Measurements from ENCODE around the gene E2F2.
"Not testable (repeated sequence)": the region's sequence is repeated elsewhere in the genome, so short reads cannot be mapped to it uniquely, and the experiment has no call there.

E2F2 gene

GRCh38 chr1:23525558-23526250, 5.3 kb downstream of the E2F2 start:
- DNase-seq (ENCODE audit: insufficient read length, low spot score): no peak
- peak; percentile 86 for FAIRE-seq

DNA sequence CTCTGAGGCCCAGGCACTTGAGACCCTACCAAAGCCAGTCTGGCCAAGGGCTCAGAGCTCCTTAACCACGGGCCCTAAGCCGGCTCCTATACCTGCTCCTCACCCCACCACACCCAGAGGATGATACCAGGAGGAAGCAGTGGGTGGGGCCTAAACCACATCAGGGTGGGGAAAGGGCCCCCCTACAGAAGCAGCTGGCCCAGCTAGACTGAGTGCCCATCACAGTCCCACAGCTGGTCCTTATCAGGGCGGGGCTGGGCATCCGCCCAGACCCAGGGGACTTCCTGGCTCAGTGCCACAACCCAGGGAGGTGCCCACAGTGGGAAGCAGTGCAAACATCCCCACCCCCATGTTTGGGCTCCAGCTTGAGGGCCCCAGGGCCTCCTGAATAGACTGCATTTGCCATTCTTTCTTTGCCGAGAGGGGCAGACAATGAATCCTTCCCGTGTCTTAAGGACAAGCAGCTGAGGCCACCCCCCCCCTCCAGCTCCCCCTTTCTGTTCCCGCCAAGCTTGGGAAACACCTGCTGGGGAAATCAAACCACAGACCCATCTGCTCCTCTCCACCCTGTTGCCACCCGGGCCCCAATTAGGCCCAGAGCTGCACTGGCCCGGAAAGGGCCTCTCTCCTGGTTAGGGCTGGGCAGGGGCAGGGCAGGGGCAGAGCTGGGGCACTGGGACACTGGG, 6.2 kb downstream of the E2F2 start:
- DNase-seq (ENCODE audit: insufficient read length, low spot score) (no peak), FAIRE-seq (peak; percentile 87)

- no peak for FAIRE-seq
- no peak for DNase-seq (ENCODE audit: insufficient read length, low spot score)
Measured at GRCh38 chr1:23524163-23524562, 6.9 kb downstream of the E2F2 start.

GRCh38 chr1:23522244-23522982, 8.6 kb downstream of the E2F2 start:
- DNase-seq (ENCODE audit: insufficient read length, low spot score) (no peak), FAIRE-seq (no peak)

DNA sequence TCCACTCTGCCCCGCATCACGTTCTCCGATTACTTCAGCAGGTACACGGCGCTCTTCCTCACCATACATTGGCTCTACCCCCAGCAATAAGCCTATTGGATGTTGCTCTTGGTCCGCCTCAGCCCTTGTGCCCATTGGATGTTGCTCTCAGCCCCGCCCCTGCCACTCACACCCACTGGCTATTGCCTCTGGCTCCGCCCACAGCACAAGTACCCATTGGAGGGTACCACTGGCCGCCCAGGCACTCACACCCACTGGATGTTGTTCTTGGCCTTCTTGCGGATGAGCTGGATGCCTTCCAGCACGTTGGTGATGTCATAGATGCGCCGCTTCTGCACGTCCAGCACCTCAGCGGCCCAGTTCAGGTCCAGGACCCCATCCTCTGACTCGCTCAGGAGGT, 9.4 kb downstream of the E2F2 start:
- no peak for FAIRE-seq
- no peak for DNase-seq (ENCODE audit: insufficient read length, low spot score)

DNA sequence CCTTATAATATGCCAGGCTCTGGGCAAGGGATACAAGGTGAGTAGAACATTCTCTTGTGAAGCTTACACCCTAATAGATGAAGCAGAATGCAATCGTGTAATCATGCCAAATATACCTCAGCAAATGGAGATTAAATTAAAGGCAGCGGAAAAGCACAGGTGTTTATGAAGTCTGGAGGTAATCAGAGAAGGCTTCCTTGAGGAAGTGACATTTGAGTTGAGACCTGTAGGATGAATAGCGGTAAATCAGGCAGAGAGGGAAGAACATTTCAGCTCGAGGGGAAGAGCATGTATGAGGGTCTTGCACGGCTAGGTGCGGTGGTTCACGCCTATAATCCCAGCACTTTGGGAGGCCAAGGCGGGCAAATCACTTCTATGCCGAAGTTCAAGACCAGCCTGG, 13.5 kb downstream of the E2F2 start:
- FAIRE-seq (no peak), DNase-seq (ENCODE audit: insufficient read length, low spot score) (no peak)

DNA sequence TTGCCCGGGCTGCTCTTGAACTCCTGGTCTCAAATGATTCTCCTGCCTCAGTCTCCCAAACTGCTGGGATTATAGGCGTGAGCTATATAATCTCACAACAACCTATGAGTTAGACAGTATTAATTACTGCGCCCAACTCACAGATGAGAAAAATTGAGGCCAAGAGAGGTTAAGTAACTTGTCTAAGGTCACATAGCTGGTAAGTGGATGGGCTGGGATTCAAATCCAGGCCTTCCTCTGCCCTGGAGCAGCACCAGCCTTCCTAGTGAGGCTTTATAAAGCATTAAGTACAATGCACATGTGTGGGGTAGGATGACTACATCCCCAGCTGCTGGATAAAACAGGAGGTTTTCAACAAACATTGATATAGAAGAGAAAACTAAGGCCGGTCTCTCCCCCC, 15.1 kb downstream of the E2F2 start:
- no peak for FAIRE-seq
- no peak for DNase-seq (ENCODE audit: insufficient read length, low spot score)

DNA sequence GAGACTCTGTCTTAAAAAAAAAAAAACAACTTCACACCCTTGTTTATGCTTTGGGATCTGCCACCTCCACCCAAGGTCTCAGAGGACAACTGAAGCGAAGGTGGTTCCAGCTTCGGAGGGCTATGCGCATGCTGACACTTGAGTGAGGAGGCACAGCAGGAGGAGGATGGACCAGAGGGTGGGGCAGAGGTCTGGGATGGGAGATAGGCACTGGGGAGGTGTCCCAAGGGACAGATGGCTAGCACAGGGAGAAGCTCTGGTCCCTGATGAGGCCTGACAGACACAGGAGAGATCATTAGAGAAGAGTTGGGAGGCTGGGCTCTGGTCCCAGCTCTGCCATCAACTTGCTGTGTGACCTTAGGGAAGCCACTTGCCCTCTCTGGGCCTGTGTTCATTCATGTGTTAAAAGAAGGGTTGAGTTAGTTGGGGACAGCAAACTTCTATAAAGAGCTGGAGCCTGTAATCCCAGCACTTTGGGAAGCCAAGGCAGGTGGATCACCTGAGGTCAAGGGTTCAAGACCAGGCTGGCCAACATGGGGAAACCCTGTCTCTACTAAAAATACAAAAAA, 16.8 kb downstream of the E2F2 start:
- no peak for FAIRE-seq
- no peak for DNase-seq (ENCODE audit: insufficient read length, low spot score)

GRCh38 chr1:23509896-23510295, 21.1 kb downstream of the E2F2 start:
- FAIRE-seq (no peak), DNase-seq (ENCODE audit: insufficient read length, low spot score) (no peak)

DNA sequence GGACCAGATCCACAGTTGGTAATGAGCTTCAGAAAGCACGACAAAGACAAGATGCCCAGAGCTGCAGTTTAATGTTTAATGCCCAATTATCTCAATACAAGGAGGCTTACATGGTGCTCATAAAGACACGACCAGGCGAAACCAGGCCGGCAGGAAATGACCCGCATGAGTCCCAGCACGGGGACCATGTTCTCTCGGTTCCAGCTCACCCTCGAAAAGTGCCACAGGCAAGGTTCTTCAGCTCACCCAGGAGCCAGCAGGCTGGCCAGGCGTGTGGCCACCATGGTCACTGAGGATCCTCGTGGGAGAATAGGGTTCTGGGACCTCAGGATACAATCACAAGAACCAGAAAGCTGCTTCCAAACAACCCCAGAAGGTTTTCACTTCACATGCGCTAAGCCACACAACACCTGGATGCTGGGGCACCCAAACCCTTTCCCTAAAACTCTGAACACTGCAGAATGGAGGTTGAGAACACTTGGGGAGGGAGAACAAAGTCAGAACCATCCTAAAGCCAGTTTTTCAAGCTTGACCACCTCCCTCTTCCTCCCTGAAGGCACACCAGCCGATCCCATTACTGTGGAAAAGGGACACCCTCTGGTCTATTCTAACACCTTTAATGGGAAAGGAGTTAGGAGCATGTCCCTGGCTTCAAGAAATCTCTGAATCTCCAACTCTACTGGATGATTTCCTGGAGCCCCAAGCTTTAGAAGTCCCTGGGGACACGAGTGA, 24.5 kb downstream of the E2F2 start:
- no peak for DNase-seq (ENCODE audit: insufficient read length, low spot score)
- FAIRE-seq: no peak

GRCh38 chr1:23505851-23506250, 25.2 kb downstream of the E2F2 start:
- FAIRE-seq (no peak), DNase-seq (ENCODE audit: insufficient read length, low spot score) (no peak)

DNA sequence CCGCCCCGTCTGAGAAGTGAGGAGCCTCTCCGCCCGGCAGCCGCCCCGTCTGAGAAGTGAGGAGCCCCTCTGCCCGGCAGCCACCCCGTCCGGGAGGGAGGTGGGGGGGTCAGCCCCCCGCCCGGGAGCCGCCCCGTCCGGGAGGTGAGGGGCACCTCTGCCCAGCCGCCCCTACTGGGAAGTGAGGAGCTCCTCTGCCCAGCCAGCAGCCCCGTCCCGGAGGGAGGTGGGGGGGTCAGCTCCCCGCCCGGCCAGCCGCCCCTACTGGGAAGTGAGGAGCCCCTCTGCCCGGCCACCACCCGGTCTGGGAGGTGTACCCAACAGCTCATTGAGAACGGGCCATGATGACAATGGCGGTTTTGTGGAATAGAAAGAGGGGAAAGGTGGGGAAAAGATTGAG, 26.9 kb downstream of the E2F2 start:
- DNase-seq (ENCODE audit: insufficient read length, low spot score); FAIRE-seq: not testable (repeated sequence)

GRCh38 chr1:23502951-23503350, 28.1 kb downstream of the E2F2 start:
- FAIRE-seq: no peak
- DNase-seq (ENCODE audit: insufficient read length, low spot score): no peak

DNA sequence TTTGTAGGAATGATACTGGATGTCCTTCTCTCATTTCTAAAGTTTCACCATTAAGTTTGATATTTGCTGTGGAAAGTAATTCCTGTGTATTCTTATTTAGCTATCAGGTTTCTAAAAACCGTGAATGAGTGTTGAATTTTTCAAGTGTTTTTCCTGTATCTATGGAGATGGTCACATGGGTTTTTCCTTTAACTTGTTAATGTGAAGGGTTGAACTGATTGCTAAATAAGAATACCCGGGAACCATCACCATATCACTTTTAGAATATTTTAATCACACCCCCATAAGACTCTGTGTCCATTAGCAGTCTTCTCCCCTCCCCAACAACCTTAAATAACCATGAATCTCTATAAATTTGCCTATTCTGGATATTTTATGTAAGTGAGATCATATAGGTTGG, 30.6 kb downstream of the E2F2 start:
- DNase-seq (ENCODE audit: insufficient read length, low spot score) (no peak), FAIRE-seq (no peak)

DNA sequence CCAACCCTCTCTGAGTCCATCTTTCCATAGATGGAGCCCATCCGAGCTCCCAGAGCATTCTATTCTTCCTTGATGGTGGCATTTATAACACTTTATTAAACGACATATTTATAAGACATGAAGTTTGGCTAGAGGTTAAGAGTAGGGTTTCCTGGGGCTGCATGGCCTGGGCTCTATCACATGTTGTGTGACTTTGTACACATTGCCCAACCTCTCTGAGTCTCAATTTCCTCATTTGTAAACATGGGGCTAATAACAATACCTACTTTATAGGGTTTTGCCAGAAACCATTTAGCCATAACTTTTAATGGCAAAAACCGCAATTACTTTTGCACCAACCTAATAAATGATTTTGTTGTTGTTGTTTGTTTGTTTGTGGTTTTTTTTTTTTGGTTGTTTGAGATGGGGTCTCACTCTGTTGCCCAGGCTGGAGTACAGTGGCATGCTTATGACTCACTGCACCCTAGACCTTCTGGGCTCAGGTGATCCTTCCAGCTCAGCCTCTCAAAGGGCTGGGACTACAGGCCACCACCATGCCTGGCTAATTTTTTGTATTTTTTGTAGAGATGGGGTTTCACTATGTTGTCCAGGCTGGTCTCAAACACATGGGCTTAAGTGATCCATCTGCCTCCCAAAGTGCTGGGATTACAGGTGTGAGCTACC, 33.1 kb downstream of the E2F2 start:
- FAIRE-seq (no peak), DNase-seq (ENCODE audit: insufficient read length, low spot score) (no peak)

DNA sequence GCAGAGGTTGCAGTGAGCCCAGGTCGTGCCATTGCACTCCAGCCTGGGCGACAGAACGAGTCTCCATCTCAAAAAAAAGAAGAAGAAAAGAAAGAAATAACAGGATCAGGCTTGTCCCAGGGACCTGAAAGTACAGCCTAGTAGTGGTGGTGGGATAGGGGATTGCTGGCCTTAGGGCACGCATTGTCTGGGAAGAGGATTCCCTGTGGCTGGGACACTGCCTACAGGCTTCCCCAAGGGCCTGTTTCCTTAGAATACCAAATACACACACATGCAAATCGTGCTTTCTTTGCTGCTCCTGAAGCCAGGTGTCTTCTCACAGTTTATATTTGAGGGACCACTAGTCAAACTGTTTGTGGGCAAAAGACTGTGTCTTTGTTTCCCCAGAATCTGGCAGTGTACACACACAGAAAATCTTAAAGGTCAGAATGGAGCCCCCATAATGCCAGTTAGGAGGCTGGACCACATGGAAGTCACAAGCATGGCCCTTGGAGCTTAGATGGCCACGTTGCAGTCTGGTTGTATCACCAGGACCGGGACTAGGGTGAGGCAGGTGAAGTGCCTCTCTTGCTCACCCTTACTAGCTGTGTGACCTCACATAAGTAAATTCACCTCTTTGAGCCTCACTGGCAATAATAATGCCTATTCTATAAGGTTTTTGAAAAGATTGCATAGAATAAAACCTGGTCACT, 34.4 kb downstream of the E2F2 start:
- FAIRE-seq (no peak), DNase-seq (ENCODE audit: insufficient read length, low spot score) (no peak)

DNA sequence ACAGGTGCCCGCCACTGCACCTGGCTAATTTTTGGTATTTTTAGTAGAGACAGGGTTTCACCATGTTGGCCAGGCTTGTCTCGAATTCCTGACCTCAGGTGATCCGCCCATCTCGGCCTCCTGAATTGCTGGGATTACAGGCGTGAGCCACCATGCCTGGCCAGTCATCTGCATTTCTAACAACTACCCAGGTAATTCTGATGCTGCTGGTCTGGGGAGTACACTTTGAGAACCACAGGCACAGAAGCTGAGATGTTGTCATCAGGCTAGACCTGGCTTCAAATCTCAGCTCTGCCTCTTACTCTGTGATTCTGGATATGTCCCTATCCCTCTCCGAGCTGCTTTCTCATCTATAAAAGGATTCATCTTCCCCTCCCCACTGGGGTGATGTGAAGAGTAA, 36.2 kb downstream of the E2F2 start:
- not testable (repeated sequence) for DNase-seq (ENCODE audit: insufficient read length, low spot score); FAIRE-seq

DNA sequence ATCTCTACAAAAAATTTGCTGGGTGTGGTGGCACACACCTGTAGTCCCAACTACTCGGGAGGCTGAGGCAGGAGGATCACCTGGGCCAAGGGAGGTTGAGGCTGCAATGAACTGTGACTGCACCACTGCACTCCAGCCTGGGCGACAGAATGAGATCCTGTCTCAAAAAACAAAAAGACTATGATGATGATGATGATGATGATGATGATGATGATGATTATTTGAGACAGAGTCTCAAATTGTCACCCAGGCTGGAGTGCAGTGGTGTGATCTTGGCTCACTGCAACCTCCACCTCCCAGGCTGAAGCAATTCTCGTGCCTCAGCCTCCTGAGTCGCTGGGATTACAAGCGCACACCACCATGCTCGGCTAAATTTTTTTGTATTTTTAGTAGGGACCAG, 38.3 kb downstream of the E2F2 start:
- not testable (repeated sequence) for DNase-seq (ENCODE audit: insufficient read length, low spot score)

GRCh38 chr1:23492132-23492720, 38.8 kb downstream of the E2F2 start:
- no peak for DNase-seq (ENCODE audit: insufficient read length, low spot score)
- FAIRE-seq: no peak

More for the DNA sequence above, 38.3 kb downstream of the E2F2 start:
- not testable (repeated sequence) for FAIRE-seq

Measured in GM19239 (cell line).